Stimulated activated CD4-positive, alpha-beta T cell treated with anti-CD3 and anti-CD28 coated beads, Interleukin-15, amount 100 ng/mL, for 48 hours (primary cell): ENCODE measurements around the gene TLX1.
A peak's percentile ranks its signal among the peaks of the same experiment; 100 is the strongest.
"Not testable (repeated sequence)": the region's sequence is repeated elsewhere in the genome, so short reads cannot be mapped to it uniquely, and the experiment has no call there.

Experiments
- DNase-seq, 2 donors: peaks; one replicate each; pipeline ENCODE4 v3.0.0-alpha.2; 2020; ENCODE audit warnings: low read depth in 2 of 2

Gene TLX1

GRCh38 chr10:101152316-101152715, 21.2 kb downstream of the TLX1 start:
- no peak for DNase-seq

- not testable (repeated sequence) for DNase-seq
These were observed 23.4 kb downstream of the TLX1 start for GRCh38 chr10:101154506-101154905.

DNA sequence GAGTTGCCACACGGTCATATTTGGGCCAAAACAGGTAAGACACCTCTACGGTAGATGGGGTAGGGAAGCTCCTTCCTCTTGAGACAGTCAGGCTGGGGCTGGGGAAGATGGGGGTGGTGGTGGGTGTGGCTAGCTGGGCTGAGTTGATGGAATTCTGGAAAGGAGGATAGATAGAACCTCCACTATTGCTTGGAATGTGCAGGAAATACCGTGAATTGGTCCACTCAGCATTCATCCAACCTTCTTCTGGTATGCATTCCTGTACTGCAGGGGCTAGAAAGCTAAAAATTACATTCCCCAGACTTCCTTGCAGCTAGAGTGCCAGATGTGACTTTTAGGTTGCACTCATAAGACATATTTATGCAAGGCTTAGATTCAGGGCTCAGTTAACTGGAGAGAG, 24.8 kb downstream of the TLX1 start:
- DNase-seq, result no peak

DNA sequence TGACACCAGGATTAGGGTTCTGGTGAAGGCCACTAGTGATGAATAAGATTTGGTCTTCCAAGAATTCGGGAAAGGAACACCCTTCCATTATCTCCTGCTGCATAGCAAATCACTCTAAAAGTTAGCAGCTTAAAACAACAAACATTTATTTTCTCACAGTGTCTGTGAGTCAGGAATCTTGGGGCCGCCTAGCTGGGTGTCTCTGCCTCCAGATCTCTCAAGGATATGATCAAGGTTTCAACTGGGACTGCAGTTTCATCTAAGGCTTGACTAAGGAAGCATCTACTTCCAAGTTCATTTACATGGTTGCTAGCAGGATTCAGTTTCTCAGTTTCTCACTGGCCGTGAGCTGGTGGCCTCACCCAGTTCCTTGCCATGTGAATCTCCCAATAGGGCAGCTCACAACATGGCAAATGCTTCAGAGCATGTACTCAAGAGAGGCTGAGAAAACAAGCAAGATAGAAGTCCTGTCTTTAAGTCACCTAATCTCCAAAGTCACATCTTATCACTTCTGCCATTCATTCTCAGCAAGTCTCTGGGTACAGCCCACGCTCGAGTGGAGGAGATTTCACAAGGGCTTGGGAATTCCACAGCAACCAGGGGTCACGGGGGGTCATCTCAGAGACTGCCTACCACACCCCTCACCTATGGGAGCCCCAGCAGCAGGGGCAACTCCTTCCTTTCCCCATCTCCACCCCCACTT, 26.8 kb downstream of the TLX1 start:
- no peak for DNase-seq

DNA sequence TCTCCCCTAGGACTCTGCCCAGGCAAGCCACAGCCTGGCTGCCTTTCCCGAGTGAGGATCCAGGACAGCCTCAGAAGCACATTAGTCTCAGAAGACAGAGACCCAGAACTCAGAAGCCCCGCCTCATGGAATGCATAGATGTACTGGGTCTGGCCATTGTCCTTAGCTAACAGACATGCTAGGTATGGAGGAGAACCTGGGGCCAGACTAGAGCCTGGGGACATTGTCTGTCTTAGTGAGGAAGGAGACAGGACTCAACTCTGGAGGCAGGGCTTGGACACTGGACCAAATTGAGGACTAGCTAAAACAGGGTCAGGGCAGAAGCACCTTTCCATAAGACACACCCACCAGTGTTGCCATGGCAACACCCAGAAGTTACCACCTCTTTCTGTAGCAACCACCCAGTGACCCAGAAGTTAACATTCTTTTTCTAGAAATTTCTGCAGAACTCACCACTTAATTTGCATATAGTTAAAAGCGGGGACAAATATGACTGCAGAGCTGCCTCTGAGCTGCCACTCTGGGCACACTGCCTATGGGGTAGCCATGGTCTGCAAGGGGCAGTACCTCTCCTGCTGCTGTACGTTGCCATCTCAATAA, 27.5 kb downstream of the TLX1 start:
- no peak for DNase-seq

DNA sequence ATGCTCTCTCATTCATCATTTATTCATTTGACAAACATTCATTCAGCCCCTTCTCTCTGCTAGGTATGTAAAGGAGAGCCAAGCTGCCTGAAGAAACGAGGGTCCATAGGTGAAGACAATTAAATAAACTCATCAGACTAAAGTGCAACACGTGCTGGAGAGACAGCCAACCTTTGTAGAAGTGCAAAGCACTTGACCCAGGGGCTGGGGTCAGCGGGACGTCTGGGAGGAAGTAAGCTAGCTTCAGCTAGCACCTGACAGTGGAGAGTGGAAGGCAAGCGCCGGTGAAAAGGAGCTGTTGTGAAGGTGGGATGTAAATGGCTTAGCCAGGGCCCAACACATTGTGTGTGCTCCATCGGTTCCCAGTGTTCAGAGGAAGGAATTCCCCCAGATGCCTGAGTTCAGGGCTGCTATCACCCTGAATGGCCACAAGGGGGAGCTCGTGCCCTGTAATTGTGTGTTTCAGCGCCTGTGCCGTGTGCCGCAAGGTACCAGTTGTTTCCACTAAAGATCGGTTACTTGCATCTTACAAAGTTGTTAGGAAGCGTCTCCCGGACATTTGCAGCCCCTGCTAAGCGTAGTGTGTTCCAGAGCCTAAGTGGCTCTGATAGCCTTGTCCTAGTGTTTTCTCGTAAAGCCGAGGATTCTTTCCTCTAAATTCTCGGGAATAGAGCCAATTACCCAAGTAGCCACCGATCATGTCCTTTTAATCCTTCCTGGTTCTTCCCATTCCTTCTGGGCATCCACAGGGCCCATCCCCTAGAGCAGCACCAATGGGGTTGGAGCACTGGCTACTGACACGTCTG, 30.6 kb downstream of the TLX1 start:
- peak; percentile 39 to 60 for DNase-seq

GRCh38 chr10:101162677-101163076, 31.6 kb downstream of the TLX1 start:
- no peak for DNase-seq

GRCh38 chr10:101164020-101164419, 32.9 kb downstream of the TLX1 start:
- DNase-seq, result no peak

- DNase-seq, result no peak
These were observed 34.6 kb downstream of the TLX1 start for GRCh38 chr10:101165736-101166135.

- DNase-seq, result no peak
These were observed 35.3 kb downstream of the TLX1 start for GRCh38 chr10:101166430-101166829.

GRCh38 chr10:101172741-101173140, 41.6 kb downstream of the TLX1 start:
- no peak for DNase-seq

- DNase-seq, result no peak
These were observed 43.2 kb downstream of the TLX1 start for GRCh38 chr10:101174319-101174718.

GRCh38 chr10:101176577-101176976, 45.5 kb downstream of the TLX1 start:
- no peak for DNase-seq

DNA sequence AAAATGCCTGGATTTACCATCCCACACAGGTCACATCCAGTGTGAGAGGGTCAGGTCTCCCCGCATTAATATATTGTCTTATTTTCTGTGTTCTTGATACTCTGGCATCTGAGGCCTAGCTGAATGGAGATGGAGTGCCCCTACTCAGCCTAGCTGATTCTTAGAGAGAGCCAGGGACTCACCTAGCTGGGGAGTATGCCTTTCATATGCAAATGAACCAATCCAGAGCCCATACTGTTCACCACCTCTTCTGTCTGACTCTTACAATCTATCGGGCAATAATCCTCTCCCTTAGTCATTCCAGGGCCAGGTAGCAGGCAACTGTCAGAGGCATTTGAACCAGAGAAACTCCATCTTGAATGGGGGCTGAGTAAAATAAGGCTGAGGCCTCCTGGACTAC, 51.8 kb downstream of the TLX1 start:
- no peak for DNase-seq

GRCh38 chr10:101183458-101184183, 52.5 kb downstream of the TLX1 start:
- DNase-seq, result no peak
